ENCODE results near the gene NUDT22.

Gene NUDT22

DNA sequence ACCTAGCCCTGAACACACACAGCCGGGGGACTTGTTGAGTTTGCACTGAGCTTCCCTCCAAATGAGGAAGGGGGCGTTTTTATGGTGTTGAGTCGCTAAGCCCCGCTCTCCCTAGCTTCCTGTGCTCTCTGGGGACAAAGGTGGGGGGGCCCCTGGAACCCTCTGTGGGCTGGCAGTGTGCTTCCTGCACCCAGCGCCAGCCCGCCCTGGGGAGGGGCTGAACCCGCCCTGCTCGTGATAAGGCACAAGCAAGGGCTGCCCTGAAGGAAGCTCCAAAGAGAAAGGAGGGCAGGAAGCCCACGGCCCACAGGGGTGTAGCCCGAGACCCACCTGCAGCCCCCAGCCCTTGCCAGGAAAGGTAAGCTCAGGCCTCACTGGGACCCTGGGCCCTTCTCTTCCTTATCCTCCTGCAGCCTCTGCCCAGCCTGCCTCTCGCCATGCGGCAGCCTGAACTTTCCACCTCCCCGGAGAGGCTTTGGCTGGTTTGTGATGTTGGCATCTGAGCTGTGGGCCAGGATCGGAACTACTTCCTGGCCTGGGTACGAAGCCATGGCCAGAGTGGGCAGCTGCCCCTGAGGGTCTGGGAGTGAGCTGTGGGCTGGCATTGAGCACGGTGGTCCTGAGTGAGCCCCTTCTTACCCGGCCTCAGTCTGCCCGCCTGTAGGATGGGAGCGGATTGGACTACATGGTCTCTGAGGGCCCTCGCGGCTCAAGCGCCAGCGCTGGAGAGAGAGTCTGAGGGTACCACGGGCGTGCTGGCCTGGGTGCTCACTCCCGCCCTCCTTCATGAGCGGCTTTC is 19.4 kb upstream of the NUDT22 start, which contains the start of gene FERMT3:
Gene FERMT3, plus strand, starts transcription at position 265 of the 799 bp plus-strand sequence. CDS start 644 bp downstream, outside the sequence.
- DNase-seq: peak; percentile 89 to 95 (median 95)

- DNase-seq: peak; percentile 86 to 95 (median 91)
Measured at GRCh38 chr11:64207256-64208085, 18.6 kb upstream of the NUDT22 start.

GRCh38 chr11:64208086-64208795 is 17.8 kb upstream of the NUDT22 start:
- DNase-seq: peak in 1 of 4 experiments; percentile 30

DNA sequence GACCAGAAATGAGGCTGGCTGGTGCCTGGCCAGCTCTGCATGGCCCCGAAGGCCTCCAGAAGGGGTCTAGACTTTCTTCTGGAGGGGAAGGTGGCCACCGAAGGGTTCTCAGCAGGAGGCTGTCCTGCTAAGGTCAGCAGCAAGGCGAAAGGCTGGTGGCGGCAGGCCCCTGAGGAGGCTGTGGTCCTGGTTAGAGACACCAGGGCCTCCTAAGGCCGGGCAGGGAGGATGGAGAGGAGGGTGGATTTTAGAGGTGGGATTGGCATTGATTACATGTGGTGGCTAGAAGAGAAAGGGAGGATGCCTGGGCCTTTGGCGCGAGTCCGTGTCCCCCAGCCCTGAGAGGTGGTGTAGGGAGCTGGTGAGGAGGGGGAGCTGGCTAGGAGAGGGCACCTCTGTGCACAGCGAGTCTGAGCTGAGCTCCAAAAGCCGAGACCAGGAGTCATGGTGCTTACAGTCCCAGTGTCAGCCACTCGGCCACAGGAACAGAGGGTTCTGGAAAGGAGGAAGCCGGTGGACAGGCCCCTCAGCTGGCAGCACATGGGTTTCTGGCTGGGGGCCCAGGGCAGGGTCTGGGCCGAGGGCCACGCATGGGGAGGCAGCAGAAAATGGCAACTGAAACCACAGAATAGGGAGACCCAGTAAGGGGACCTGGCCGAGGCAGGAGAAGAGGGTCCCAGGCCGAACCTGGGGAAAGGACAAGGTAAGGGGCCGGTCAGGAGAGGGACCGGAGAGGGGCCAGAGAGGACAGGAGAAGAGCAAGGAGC is 17.1 kb upstream of the NUDT22 start:
- DNase-seq: peak in 2 of 4 experiments; percentile 33 to 46

DNA sequence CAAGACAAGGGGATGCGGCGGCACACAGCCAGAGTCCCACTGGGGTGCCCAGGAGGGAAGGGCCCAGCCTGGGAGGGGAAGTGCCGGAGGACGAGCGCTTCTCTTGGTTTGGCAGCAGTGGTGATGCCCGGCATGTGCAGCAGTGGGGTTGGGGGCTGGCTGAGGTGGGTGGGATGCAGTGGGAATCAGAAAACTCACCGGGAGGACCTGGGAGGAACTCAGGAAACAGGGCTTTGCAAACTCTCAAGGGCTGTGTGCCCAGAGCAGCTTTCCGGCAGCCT is 16.6 kb upstream of the NUDT22 start:
- DNase-seq: peak in 1 of 4 experiments; percentile 40

DNA sequence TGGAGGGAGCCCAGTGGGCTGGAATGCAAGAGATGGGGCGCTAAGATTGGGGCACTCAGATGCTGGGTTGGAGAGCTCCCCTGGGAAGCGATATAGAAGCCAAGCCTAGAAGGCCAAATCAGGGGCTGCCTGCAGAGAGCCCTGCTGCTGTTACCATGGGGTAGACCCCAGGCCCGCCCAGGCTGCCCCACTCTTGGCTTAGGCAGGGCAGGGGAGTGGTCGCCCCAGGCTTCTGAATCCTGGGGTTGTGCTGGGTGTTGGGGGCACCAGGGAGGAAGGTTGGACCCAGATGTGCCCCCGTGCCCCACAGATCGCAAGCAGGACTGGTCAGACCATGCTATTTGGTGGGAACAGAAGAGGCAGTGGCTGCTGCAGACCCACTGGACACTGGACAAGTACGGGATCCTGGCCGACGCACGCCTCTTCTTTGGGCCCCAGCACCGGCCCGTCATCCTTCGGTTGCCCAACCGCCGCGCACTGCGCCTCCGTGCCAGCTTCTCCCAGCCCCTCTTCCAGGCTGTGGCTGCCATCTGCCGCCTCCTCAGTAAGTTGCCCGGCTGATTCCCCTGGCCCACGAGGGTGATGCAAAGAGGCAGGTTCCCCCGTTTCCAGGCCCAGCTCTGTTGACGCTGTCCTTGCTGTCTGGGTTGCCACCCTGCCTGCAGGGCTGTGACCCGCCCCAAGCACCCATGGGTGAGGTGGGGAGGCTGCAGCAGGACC is 15.6 kb upstream of the NUDT22 start:
- no peak for DNase-seq

DNA sequence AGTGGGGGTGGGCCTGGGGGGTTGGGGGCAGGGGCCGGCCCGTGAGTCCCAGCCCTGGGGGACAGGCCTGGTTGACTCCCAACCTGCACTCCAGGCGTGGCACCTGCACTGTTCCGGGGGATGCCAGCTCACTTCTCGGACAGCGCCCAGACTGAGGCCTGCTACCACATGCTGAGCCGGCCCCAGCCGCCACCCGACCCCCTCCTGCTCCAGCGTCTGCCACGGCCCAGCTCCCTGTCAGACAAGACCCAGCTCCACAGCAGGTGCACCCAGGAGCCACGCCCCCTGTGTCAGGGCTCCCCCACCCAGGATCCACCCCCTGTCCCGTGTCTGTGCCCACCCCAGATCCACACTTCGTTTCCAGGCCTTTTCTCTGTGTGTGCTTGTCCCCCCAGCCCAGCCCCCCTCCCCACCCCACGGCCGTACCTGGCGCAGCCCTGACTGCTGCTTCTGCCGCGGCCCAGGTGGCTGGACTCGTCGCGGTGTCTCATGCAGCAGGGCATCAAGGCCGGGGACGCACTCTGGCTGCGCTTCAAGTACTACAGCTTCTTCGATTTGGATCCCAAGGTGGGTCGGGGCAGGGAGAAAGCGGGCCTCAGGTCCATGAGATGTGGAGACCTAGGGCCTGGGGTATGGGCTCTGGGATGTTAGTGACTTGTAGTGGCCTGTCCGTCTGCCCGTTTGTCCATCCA is 14.7 kb upstream of the NUDT22 start:
- DNase-seq: no peak

GRCh38 chr11:64216879-64217278 is 9.2 kb upstream of the NUDT22 start:
- no peak for DNase-seq

DNA sequence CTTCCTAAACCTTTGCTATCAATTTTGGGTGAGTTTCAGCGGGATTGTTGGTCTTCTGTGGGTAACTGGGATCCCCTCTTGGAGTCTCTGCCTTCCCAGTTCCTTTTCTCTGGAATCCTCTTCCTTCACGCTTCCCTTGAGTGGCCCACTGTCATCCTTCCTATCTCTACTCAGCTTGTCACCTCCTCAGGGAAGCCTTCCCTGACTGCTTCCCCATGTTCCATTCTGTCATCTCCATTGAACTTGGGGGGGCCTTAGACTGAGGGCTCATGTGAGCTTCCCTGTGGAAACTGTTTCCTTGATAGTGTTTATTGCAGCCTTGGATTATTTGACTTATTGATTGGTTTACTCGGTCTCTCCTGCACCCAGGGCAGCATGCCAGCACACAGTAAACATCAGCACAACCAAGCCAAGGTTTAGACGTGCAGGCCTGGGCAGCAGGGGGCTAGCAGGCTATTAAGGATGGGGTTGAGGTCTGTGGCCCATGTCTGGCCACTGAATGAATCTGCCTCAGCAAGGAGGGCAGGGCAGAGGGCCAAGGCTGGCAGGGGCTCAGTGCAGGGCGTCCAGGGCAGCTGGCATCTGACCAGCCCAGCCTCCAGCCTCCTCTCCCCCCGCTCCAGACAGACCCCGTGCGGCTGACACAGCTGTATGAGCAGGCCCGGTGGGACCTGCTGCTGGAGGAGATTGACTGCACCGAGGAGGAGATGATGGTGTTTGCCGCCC is 7.3 kb upstream of the NUDT22 start:
- no peak for DNase-seq

- no peak for DNase-seq
Measured at GRCh38 chr11:64219354-64219684, 6.8 kb upstream of the NUDT22 start.

DNA sequence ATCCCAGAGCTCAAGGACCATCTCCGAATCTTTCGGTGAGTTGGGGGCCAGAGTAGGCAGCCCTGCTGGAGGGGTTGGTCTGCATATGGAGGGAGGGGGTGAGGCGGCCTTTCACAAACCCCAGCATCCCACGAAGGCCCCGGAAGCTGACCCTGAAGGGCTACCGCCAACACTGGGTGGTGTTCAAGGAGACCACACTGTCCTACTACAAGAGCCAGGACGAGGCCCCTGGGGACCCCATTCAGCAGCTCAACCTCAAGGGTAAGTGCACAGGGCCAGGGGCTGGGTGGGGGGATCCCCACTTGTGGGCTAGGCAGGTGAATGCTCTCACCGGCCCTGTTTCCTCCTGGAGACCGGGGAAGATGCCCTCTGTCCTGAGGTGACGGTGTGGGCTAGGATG is 6.3 kb upstream of the NUDT22 start:
- DNase-seq: no peak

DNA sequence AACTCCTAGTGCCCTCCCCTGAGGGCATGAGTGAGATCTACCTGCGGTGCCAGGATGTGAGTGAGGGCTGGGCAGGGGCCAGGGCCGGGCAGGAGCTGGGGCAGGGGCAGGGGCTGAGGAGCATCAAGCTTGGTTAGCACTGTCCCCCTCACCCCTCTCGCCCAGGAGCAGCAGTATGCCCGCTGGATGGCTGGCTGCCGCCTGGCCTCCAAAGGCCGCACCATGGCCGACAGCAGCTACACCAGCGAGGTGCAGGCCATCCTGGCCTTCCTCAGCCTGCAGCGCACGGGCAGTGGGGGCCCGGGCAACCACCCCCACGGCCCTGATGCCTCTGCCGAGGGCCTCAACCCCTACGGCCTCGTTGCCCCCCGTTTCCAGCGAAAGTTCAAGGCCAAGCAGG is 5.8 kb upstream of the NUDT22 start:
- DNase-seq: no peak

DNA sequence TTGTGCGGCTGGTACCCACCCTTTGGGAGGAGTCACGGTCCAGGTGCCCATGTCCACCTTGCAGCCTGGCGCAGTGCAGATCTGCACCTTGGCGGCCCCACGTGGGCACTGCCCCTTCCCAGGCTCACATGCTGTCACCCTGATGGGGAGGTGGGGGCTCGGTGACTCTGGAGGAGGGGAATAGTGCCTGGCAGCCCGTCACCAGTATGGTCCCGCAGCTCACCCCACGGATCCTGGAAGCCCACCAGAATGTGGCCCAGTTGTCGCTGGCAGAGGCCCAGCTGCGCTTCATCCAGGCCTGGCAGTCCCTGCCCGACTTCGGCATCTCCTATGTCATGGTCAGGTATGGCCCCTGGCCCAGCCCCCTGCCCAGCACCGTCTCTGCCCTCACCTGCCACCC is 5.3 kb upstream of the NUDT22 start:
- no peak for DNase-seq

- no peak for DNase-seq
Measured at GRCh38 chr11:64222651-64223000, 3.4 kb upstream of the NUDT22 start.

- no peak for DNase-seq
Measured at GRCh38 chr11:64223001-64223651, 2.9 kb upstream of the NUDT22 start.

DNA sequence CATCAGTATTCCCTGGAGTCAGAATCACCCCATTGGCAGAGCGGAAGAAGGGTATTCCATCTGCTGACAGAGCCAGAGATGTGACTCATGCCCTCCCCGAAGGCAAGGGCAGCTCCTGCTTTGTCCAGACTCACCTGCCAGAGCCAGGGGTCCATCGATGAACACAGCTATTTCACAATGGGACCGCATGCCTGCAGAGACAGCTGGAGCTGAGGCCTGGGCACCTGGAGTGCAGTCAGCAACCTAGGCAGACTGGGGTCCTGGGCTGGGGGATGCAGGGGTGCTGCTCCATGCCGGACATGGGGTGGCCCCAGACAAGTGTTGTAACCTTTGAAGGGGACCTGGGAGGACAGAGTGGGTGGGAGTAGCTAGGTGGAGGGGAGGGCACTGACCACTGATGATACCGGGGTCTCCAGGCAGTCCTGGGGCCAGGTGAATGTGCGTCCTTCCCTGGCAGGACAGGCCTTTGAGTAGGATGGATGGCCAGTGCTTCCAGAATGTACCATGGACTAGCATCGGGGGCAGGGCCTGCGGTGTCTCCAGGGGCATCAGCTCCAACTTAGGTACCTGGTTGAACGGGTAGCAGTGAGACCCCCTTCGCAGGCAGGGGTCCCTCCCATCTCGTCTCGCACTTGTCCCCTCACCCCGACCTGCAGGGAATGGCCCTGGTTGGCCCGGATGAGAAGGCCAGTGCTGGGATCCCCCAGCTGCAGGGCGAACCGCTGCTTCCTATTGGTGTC is 1.8 kb upstream of the NUDT22 start:
- peak in 1 of 4 experiments; percentile 31 for DNase-seq

GRCh38 chr11:64224891-64225607 is 1.0 kb upstream of the NUDT22 start:
- peak; percentile 44 to 68 (median 58) for DNase-seq

DNA sequence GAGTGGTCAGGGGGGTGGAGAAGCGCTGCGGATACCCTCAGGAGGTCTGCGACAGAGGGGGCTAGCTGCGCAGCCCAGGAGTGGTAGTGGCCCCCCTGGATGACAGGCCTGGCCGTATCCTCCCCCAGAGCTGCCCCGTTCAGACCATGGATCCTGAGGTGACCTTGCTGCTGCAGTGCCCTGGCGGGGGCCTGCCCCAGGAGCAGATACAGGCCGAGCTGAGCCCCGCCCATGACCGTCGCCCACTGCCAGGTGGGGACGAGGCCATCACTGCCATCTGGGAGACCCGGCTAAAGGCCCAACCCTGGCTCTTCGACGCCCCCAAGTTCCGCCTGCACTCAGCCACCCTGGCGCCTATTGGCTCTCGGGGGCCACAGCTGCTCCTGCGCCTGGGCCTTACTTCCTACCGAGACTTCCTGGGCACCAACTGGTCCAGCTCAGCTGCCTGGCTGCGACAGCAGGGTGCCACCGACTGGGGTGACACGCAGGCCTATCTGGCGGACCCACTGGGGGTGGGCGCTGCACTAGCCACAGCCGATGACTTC is 505 bp downstream of the NUDT22 start:
- peak; percentile 79 to 92 (median 89) for DNase-seq
